ENCODE measurements around the gene PRDM11.

PRDM11 gene

DNA sequence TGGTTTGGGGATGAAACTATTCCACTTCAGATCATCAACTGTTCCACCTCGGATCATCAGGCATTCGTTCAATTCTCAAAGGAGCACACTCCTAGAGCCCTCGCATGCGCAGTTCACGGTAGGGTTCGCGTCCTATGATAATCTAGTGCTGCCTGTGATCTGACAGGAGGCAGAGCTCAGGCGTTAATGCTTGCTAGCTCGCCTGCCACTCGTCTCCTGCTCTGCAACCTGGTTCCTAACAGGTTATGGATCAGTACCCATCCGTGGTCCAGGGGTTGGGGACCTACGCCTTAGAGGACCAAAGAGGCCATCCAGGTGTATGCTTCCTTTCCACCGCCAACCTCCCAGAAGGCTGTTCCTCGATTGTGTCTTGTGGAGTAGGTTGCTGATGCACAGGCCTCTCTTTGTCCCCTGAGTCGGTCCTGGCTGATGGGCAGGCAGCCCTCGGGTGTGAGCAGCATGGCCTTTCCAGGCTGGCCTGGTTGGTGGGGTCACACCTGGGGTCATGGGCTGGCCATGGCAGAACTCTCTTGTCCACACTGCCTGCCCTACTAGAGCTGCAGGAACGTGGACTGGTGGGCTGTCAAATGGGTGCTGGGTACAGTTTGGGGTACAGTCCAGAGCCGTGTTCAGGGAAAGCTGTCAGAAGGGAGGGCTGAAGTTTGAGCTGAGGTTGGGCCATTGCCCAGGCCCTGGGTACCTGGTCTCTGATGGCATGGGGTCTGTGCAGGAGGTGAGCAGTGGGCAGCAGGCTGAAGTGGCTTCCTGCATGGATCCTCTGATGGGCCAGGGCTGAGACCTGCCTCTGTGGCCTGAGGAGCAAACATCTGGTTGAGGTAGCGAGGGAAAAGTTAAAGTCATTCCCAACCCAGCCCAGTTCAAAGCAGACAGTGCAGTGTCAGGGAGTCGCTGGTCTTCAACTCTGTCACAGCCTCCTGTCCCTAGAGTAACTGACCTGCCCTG is 11.1 kb downstream of the PRDM11 start:
- TF ChIP-seq, protein P1, sequence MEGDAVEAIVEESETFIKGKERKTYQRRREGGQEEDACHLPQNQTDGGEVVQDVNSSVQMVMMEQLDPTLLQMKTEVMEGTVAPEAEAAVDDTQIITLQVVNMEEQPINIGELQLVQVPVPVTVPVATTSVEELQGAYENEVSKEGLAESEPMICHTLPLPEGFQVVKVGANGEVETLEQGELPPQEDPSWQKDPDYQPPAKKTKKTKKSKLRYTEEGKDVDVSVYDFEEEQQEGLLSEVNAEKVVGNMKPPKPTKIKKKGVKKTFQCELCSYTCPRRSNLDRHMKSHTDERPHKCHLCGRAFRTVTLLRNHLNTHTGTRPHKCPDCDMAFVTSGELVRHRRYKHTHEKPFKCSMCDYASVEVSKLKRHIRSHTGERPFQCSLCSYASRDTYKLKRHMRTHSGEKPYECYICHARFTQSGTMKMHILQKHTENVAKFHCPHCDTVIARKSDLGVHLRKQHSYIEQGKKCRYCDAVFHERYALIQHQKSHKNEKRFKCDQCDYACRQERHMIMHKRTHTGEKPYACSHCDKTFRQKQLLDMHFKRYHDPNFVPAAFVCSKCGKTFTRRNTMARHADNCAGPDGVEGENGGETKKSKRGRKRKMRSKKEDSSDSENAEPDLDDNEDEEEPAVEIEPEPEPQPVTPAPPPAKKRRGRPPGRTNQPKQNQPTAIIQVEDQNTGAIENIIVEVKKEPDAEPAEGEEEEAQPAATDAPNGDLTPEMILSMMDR (IDR thresholded peaks at IDR 0.05; ENCODE audit: low read depth, low read length) = no peak
- no peak overlapping the region for H3K4me3 ChIP-seq (ENCODE audit: low read depth, low read length)
- DNase-seq = no peak
- no peaks in the 10 kb centered on the region; the same call in 1 of the 2 replicates for H3K4me1 ChIP-seq
- H3K27me3 ChIP-seq = no peaks in the 10 kb centered on the region
- no peaks in the 10 kb centered on the region for H3K9me3 ChIP-seq
- no peaks in the 10 kb centered on the region for H3K36me3 ChIP-seq

DNA sequence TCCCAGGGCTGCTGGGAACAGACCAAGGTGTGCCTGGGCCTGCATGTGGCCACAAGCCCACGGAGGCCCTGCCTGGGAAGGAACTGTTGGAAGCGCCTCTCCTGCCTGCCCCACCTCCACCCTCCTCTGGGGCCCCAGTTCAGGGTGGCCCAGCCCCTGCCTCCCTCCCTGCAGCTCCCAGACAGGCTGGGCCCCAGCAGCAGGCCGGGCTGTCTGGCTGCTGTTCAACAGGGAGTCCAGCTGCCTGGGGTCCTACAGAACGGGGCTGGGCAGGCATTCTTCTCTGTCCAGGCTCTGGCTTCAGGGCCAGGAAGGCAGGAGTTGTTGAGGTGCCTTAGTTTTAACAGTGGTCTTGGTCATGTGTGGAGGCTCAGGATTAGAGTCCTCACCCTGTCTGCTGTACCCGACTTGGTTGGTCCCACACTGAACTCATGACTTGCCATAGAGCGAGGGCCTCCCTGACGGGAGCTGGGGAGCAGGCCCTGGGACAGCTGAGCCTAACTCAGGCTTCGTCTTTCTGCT is 11.8 kb downstream of the PRDM11 start:
- no peaks in the 10 kb centered on the region for H3K27me3 ChIP-seq
- TF ChIP-seq, protein P1 (IDR thresholded peaks at IDR 0.05; ENCODE audit: low read depth, low read length) = no peak
- H3K36me3 ChIP-seq = no peaks in the 10 kb centered on the region
- DNase-seq = peak; percentile 37
- no peaks in the 10 kb centered on the region for H3K9me3 ChIP-seq
- H3K4me3 ChIP-seq (ENCODE audit: low read depth, low read length) = no peak overlapping the region
- no peaks in the 10 kb centered on the region; the same call in 1 of the 2 replicates for H3K4me1 ChIP-seq

- TF ChIP-seq, protein P1 (IDR thresholded peaks at IDR 0.05; ENCODE audit: low read depth, low read length) = no peak
- no peaks in the 10 kb centered on the region for H3K27me3 ChIP-seq
- no peaks in the 10 kb centered on the region; the same call in 1 of the 2 replicates for H3K4me1 ChIP-seq
- no peak overlapping the region for H3K4me3 ChIP-seq (ENCODE audit: low read depth, low read length)
- H3K9me3 ChIP-seq = no peaks in the 10 kb centered on the region
- no peaks in the 10 kb centered on the region for H3K36me3 ChIP-seq
- no peak for DNase-seq
Observed at GRCh38 chr11:45158891-45159605, 12.6 kb downstream of the PRDM11 start.

DNA sequence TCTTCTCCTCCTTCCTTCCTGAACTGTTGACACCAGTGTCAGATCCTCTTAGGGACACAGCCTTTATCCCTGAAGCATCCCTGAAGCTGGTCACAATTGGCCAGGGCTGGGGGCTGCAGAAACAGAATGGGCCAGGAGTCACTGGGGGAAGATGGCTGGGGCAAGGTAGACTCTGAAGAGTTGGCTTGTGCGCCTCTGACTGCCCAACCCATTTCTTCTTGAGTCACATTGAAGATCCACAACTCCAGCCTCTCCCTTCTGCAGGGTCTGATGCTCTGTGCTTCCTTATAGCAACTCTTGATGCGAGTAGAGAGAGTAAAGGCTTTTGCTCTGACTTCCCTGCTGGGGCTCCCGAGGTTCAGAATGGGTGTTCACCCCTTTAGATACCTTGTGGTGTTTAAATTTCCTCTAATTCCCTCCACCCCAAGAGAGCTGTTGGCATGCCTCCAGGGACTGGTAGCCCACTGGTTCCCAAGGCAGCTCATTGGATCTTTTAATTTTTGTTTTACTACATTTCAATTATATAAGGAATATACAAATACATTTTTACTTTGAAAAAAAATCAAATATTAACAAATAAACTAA is 13.4 kb downstream of the PRDM11 start:
- Histone ChIP-seq H3K9me3 (no peaks in the 10 kb centered on the region), H3K36me3 (no peaks in the 10 kb centered on the region), H3K4me1 (no peaks in the 10 kb centered on the region; the same call in 1 of the 2 replicates), H3K27me3 (no peaks in the 10 kb centered on the region), H3K4me3 (ENCODE audit: low read depth, low read length) (no peak overlapping the region)
- TF ChIP-seq, protein P1 (IDR thresholded peaks at IDR 0.05; ENCODE audit: low read depth, low read length) = no peak
- DNase-seq = no peak

GRCh38 chr11:45161252-45162063 is 15.0 kb downstream of the PRDM11 start:
- no peaks in the 10 kb centered on the region; the same call in 1 of the 2 replicates for H3K4me1 ChIP-seq
- H3K27me3 ChIP-seq = no peaks in the 10 kb centered on the region
- no peaks in the 10 kb centered on the region for H3K9me3 ChIP-seq
- H3K36me3 ChIP-seq = no peaks in the 10 kb centered on the region
- TF ChIP-seq, protein P1 (IDR thresholded peaks at IDR 0.05; ENCODE audit: low read depth, low read length) = no peak
- no peak overlapping the region for H3K4me3 ChIP-seq (ENCODE audit: low read depth, low read length)
- peak; percentile 37 for DNase-seq

All from BE2C (cell line).